ENCODE data around the gene C17orf50. TPM values are rescaled to one million over a fixed set of nuclear protein-coding genes. Genes with fewer than 3 reads are reported as not detected.
A peak's percentile ranks its signal among the peaks of the same experiment; 100 is the strongest.

The C17orf50 gene
- total RNA-seq, 3 donors from 2014 or later = not detected

GRCh38 chr17:35730400-35731005 lies 30.2 kb upstream of the C17orf50 start:
- Histone ChIP-seq H3K4me3 (no peak overlapping the region), H3K4me1 (ENCODE audit: low read depth) (peaks cover 8% of the 10 kb centered on the region), H3K9me3 (no peaks in the 10 kb centered on the region), H3K36me3 (ENCODE audit: low read depth) (no peaks in the 10 kb centered on the region)
- no peak for TF ChIP-seq CTCF (IDR thresholded peaks at IDR 0.05)
- DNase-seq (no peak), ATAC-seq (no peak)
- intact Hi-C loops (cut with DNase I, micrococcal nuclease) = no loop called here

DNA sequence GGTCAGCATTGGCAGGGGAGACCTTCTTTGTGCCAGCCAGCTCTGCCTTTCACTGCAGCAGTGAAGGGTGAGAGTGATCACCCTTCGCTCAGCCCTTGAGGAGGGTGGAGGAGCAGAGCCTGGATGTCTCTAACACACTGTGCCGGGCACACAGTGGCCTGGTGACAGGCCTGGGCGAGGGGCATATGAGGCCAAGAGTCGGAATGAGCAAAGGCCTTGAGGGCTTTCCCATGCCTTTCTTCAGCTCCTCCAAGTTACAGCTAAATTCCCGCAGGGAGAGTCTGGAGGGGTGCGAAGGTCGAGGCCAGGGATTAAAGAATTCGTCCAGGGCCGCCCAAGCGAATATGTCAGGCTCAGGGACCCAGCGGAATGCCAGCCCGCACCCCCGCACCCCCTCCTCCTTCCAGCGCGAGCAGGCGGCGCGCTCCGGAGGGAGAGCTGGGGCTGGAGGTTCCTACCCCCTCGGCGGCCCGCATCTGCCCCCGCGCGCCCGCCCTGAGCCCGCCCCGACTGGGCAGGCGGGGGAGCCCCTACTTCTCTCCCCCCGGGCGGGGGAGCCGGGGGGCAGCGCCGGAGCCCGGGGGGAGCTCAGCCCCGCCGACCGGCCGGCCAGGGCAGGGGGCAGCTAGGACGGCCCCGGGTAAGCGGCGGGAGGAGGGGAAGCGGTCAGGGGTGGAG lies 29.3 kb upstream of the C17orf50 start, which contains the start of gene RASL10B:
Gene RASL10B (plus strand): TSS at position 401 of the 678 bp plus-strand sequence. CDS start 3,546 bp downstream, outside the sequence.
- H3K4me1 ChIP-seq (ENCODE audit: low read depth) = peaks cover 8% of the 10 kb centered on the region
- ATAC-seq (peak; percentile 72), DNase-seq (peak in 2 of 3 donors; percentile 49 to 57)
- TF ChIP-seq CTCF (IDR thresholded peaks at IDR 0.05) = no peak
- no peaks in the 10 kb centered on the region for H3K9me3 ChIP-seq
- intact Hi-C loops (cut with DNase I, micrococcal nuclease) = no loop called here
- H3K4me3 ChIP-seq = peak within 1 kb of the TSS; percentile 19
- no peaks in the 10 kb centered on the region for H3K36me3 ChIP-seq (ENCODE audit: low read depth)

DNA sequence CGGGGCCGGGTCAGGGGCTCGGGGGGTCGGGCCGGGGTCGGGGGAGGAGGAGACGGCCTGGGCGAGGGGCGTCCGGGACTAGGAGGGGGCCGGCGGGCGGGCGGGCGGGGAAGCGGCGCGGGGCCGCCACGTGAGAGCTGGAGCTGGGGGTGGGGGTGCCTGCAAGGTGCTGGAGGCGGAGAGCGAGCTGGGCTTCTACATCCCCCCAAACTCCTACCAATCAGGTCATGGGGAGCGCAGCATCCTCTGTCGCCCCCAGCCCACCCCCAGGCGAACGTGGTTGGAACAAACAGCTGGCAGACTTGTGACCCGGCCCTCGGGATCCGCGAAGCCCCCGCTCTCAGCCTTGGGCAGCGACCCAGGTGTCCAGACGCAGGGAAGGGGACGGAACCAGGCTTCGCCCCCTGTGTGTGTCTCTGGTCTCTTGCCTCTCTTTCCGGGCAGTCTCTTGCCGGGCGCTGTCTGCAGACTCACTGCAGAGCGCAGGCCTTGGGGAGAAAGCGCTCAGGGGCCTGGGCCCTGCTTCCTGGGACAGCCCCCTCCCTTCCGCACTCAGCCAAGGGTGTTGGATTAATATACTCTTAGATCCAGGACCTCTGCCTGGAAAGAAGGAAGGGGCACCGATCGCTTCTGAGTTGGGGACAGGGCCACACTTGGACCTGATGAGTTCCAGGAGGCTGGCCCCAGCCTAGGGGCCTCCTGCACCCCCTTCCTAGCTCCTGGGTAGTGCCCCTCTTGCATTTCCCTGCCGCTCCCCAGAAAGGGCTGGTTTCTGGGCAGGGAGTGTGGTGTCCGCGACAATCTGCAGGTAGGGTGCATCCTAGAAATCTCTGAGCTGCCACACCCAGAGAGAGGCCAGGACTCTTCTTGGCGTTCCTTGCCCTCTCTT lies 28.5 kb upstream of the C17orf50 start:
- Histone ChIP-seq H3K4me3 (no peak overlapping the region), H3K9me3 (no peaks in the 10 kb centered on the region), H3K36me3 (ENCODE audit: low read depth) (no peaks in the 10 kb centered on the region), H3K4me1 (ENCODE audit: low read depth) (peaks cover 8% of the 10 kb centered on the region)
- TF ChIP-seq CTCF (IDR thresholded peaks at IDR 0.05) = no peak
- ATAC-seq = peak; percentile 11
- DNase-seq = no peak
- intact Hi-C loops (cut with DNase I, micrococcal nuclease) = no loop called here

- intact Hi-C loops (cut with DNase I, micrococcal nuclease) = no loop called here
- no peak overlapping the region for H3K4me3 ChIP-seq
- TF ChIP-seq CTCF (IDR thresholded peaks at IDR 0.05) = no peak
- peaks cover 8% of the 10 kb centered on the region for H3K4me1 ChIP-seq (ENCODE audit: low read depth)
- ATAC-seq (no peak), DNase-seq (no peak)
- no peaks in the 10 kb centered on the region for H3K9me3 ChIP-seq
- H3K36me3 ChIP-seq (ENCODE audit: low read depth) = no peaks in the 10 kb centered on the region
Measured at GRCh38 chr17:35732806-35733136, 27.9 kb upstream of the C17orf50 start.

GRCh38 chr17:35733366-35733765 lies 27.3 kb upstream of the C17orf50 start:
- ATAC-seq (no peak), DNase-seq (no peak)
- TF ChIP-seq CTCF (IDR thresholded peaks at IDR 0.05) = no peak
- Histone ChIP-seq H3K36me3 (ENCODE audit: low read depth) (no peaks in the 10 kb centered on the region), H3K4me1 (ENCODE audit: low read depth) (peaks cover 8% of the 10 kb centered on the region), H3K4me3 (no peak overlapping the region), H3K9me3 (no peaks in the 10 kb centered on the region)
- intact Hi-C loops (cut with DNase I, micrococcal nuclease) = no loop called here
